HUES48 (cell line): ENCODE measurements around the gene BMP7.
"Not testable (repeated sequence)": the region's sequence is repeated elsewhere in the genome, so short reads cannot be mapped to it uniquely, and the experiment has no call there.

Experiments used
- H3K27ac ChIP-seq: one replicate; pipeline ENCODE4 v1.7.0; 2013; ENCODE audit warnings: low read depth, low read length, inconsistent platforms
- H3K27me3 ChIP-seq: 2 replicates; pipeline ENCODE4 v1.6.1; 2013; ENCODE audit warnings: mild to moderate bottlenecking, low read length; ENCODE audit not compliant: control insufficient read depth, insufficient read depth
- H3K36me3 ChIP-seq: 2 replicates; pipeline ENCODE4 v1.6.1; 2013; ENCODE audit warnings: low read length; ENCODE audit not compliant: control insufficient read depth, insufficient read depth
- H3K4me1 ChIP-seq: 2 replicates; pipeline ENCODE4 v1.6.1; 2013; ENCODE audit warnings: mild to moderate bottlenecking, low read length; ENCODE audit not compliant: control insufficient read depth, insufficient read depth
- H3K4me3 ChIP-seq: 2 replicates; pipeline ENCODE4 v1.5.1; 2013; ENCODE audit warnings: mild to moderate bottlenecking, low read depth, low read length
- H3K9ac ChIP-seq: 2 replicates; pipeline ENCODE4 v1.6.1; 2013; ENCODE audit warnings: mild to moderate bottlenecking, low read depth, low read length, moderate library complexity
- H3K9me3 ChIP-seq: 2 replicates; pipeline ENCODE4 v1.6.1; 2013; ENCODE audit warnings: low read length; ENCODE audit not compliant: control insufficient read depth, insufficient read depth

Gene BMP7

GRCh38 chr20:57197352-57198131, 68.9 kb downstream of the BMP7 start:
- Histone ChIP-seq H3K27ac (no peak overlapping the region), H3K9me3 (no peaks in the 10 kb centered on the region), H3K4me3 (no peak overlapping the region), H3K4me1 (peaks cover 27% of the 10 kb centered on the region), H3K27me3 (no peaks in the 10 kb centered on the region), H3K9ac (no peak overlapping the region), H3K36me3 (peaks cover 6% of the 10 kb centered on the region)

- no peaks in the 10 kb centered on the region for H3K27me3 ChIP-seq
- no peak overlapping the region for H3K4me3 ChIP-seq
- no peak overlapping the region for H3K9ac ChIP-seq
Observed at GRCh38 chr20:57195469-57196100, 70.9 kb downstream of the BMP7 start.

GRCh38 chr20:57195023-57195422, 71.4 kb downstream of the BMP7 start:
- H3K27ac ChIP-seq = no peak overlapping the region
- no peaks in the 10 kb centered on the region for H3K36me3 ChIP-seq
- peaks cover 26% of the 10 kb centered on the region for H3K4me1 ChIP-seq
- H3K27me3 ChIP-seq = no peaks in the 10 kb centered on the region
- no peaks in the 10 kb centered on the region for H3K9me3 ChIP-seq
- no peak overlapping the region for H3K4me3 ChIP-seq
- H3K9ac ChIP-seq = no peak overlapping the region

More at GRCh38 chr20:57195469-57196100, 70.9 kb downstream of the BMP7 start:
- Histone ChIP-seq H3K4me1 (peaks cover 27% of the 10 kb centered on the region), H3K9me3 (no peaks in the 10 kb centered on the region), H3K27ac (no peak overlapping the region), H3K36me3 (no peaks in the 10 kb centered on the region)

GRCh38 chr20:57194154-57194553, 72.3 kb downstream of the BMP7 start:
- Histone ChIP-seq H3K9me3 (no peaks in the 10 kb centered on the region), H3K36me3 (no peaks in the 10 kb centered on the region), H3K27ac (no peak overlapping the region), H3K27me3 (no peaks in the 10 kb centered on the region), H3K4me1 (peaks cover 17% of the 10 kb centered on the region), H3K4me3 (no peak overlapping the region), H3K9ac (no peak overlapping the region)

GRCh38 chr20:57193094-57193493, 73.3 kb downstream of the BMP7 start:
- Histone ChIP-seq H3K9ac (no peak overlapping the region), H3K27me3 (no peaks in the 10 kb centered on the region), H3K36me3 (no peaks in the 10 kb centered on the region), H3K27ac (no peak overlapping the region), H3K9me3 (no peaks in the 10 kb centered on the region), H3K4me3 (no peak overlapping the region), H3K4me1 (peaks cover 7% of the 10 kb centered on the region; the same call in 1 of the 2 replicates)

- no peak overlapping the region for H3K4me3 ChIP-seq
- H3K27ac ChIP-seq = no peak overlapping the region
- no peaks in the 10 kb centered on the region for H3K27me3 ChIP-seq
- H3K4me1 ChIP-seq = no peaks in the 10 kb centered on the region; the same call in 1 of the 2 replicates
- no peaks in the 10 kb centered on the region for H3K9me3 ChIP-seq
- no peaks in the 10 kb centered on the region for H3K36me3 ChIP-seq
- H3K9ac ChIP-seq = no peak overlapping the region
Observed at GRCh38 chr20:57192311-57192710, 74.1 kb downstream of the BMP7 start.

- not testable (repeated sequence) for H3K4me3 ChIP-seq, H3K36me3 ChIP-seq, H3K9ac ChIP-seq, H3K4me1 ChIP-seq, H3K9me3 ChIP-seq, H3K27me3 ChIP-seq, H3K27ac ChIP-seq
Observed at GRCh38 chr20:57191265-57191638, 75.2 kb downstream of the BMP7 start.

- H3K9me3 ChIP-seq = no peaks in the 10 kb centered on the region
- H3K9ac ChIP-seq = no peak overlapping the region
- H3K36me3 ChIP-seq = no peaks in the 10 kb centered on the region
- H3K27me3 ChIP-seq = no peaks in the 10 kb centered on the region
- H3K27ac ChIP-seq = no peak overlapping the region
- H3K4me3 ChIP-seq = no peak overlapping the region
- H3K4me1 ChIP-seq = no peaks in the 10 kb centered on the region; the same call in 1 of the 2 replicates
Observed at GRCh38 chr20:57190536-57191264, 75.7 kb downstream of the BMP7 start.

- Histone ChIP-seq H3K27ac (no peak overlapping the region), H3K9ac (no peak overlapping the region), H3K9me3 (no peaks in the 10 kb centered on the region), H3K4me1 (no peaks in the 10 kb centered on the region; the same call in 1 of the 2 replicates), H3K27me3 (no peaks in the 10 kb centered on the region), H3K4me3 (no peak overlapping the region), H3K36me3 (no peaks in the 10 kb centered on the region)
Observed at GRCh38 chr20:57189713-57190112, 76.7 kb downstream of the BMP7 start.

- Histone ChIP-seq H3K9ac (no peak overlapping the region), H3K4me1 (no peaks in the 10 kb centered on the region; the same call in 1 of the 2 replicates), H3K27ac (no peak overlapping the region), H3K36me3 (no peaks in the 10 kb centered on the region), H3K4me3 (no peak overlapping the region), H3K27me3 (no peaks in the 10 kb centered on the region), H3K9me3 (no peaks in the 10 kb centered on the region)
Observed at GRCh38 chr20:57188576-57189079, 77.8 kb downstream of the BMP7 start.

GRCh38 chr20:57188056-57188455, 78.4 kb downstream of the BMP7 start:
- no peak overlapping the region for H3K9ac ChIP-seq

More at GRCh38 chr20:57188056-57188455, 78.4 kb downstream of the BMP7 start:
- H3K4me1 ChIP-seq = no peaks in the 10 kb centered on the region; the same call in 1 of the 2 replicates
- H3K4me3 ChIP-seq = no peak overlapping the region
- no peaks in the 10 kb centered on the region for H3K9me3 ChIP-seq
- H3K36me3 ChIP-seq = no peaks in the 10 kb centered on the region
- no peak overlapping the region for H3K27ac ChIP-seq
- no peaks in the 10 kb centered on the region for H3K27me3 ChIP-seq
